Breast epithelium (tissue), 3 donors: ENCODE data around the gene CCDC171.

Experiments
- CTCF ChIP-seq, 3 donors: fragments of 450-650 bp; IDR thresholded peaks; one replicate each; pipeline ENCODE4 v1.5.1; 2016 to 2017; ENCODE audit warnings: antibody characterized with exemption in 3 of 3, mild to moderate bottlenecking in 3 of 3, moderate library complexity in 3 of 3
- POLR2AphosphoS5 ChIP-seq, 3 donors: sonication (generic); formaldehyde crosslinking; IDR thresholded peaks; one replicate each; pipeline ENCODE4 v1.6.1; 2017; ENCODE audit warnings: antibody characterized with exemption in 3 of 3

- TF ChIP-seq CTCF (IDR thresholded peaks at IDR 0.05): no peak
- no peak for TF ChIP-seq POLR2AphosphoS5 (IDR thresholded peaks at IDR 0.05)
Observed at GRCh38 chr9:15696979-15697378, 144.1 kb downstream of the CCDC171 start.
